ENCODE results near the gene KCNH2. TPM values are rescaled to one million over a fixed set of nuclear protein-coding genes. Genes with fewer than 3 reads are reported as not detected.

KCNH2 gene
- total and polyA plus RNA-seq, 12 donors: 1.1 to 18.7 (median 5.0) TPM

GRCh38 chr7:150918378-150918777, 59.7 kb downstream of the KCNH2 start:
- no peak overlapping the region for H3K4me3 ChIP-seq
- 71 to 78% (median 72%) methylated on average over 6 of the region's 6 CpGs for WGBS, 4 donors
- intact Hi-C loops (cut with DNase I): no loop called here
- H3K27ac ChIP-seq: no peak overlapping the region
- no peaks in the 10 kb centered on the region for H3K9me3 ChIP-seq (replicated peaks in 1 of 3)
- no peaks in the 10 kb centered on the region for H3K4me1 ChIP-seq (replicated peaks in 1 of 2)
- no peaks in the 10 kb centered on the region for H3K36me3 ChIP-seq (replicated peaks in 1 of 2)
- DNase-seq: no peak
- H3K27me3 ChIP-seq: no peaks in the 10 kb centered on the region
- TF ChIP-seq, protein P1, sequence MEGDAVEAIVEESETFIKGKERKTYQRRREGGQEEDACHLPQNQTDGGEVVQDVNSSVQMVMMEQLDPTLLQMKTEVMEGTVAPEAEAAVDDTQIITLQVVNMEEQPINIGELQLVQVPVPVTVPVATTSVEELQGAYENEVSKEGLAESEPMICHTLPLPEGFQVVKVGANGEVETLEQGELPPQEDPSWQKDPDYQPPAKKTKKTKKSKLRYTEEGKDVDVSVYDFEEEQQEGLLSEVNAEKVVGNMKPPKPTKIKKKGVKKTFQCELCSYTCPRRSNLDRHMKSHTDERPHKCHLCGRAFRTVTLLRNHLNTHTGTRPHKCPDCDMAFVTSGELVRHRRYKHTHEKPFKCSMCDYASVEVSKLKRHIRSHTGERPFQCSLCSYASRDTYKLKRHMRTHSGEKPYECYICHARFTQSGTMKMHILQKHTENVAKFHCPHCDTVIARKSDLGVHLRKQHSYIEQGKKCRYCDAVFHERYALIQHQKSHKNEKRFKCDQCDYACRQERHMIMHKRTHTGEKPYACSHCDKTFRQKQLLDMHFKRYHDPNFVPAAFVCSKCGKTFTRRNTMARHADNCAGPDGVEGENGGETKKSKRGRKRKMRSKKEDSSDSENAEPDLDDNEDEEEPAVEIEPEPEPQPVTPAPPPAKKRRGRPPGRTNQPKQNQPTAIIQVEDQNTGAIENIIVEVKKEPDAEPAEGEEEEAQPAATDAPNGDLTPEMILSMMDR (IDR thresholded peaks at IDR 0.05): no peak
- no peak for TF ChIP-seq POLR2A (IDR thresholded peaks at IDR 0.05)

DNA sequence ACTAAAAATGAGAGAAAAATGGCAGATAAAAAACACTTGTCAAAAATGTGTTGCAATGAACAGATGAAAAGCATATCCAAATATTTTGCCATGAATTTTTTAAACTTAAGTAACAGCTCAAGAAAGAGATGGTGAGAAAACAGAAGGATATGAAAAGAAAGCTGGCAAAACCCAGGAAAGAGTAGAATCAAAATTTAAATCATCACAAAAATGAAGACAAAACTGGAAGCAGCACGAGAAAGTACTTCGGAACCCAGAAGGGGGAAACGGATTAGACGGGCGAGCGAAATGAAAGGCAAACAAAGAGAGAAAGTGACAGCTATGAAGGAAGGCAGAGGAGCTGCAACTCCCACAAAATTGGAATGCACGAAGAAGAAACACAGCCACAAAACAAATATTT, 60.2 kb downstream of the KCNH2 start:
- Histone ChIP-seq H3K27me3 (no peaks in the 10 kb centered on the region), H3K27ac (no peak overlapping the region), H3K36me3 (replicated peaks in 1 of 2) (no peaks in the 10 kb centered on the region), H3K4me3 (no peak overlapping the region), H3K4me1 (replicated peaks in 1 of 2) (no peaks in the 10 kb centered on the region), H3K9me3 (replicated peaks in 1 of 3) (no peaks in the 10 kb centered on the region)
- DNase-seq: no peak
- intact Hi-C loops (cut with DNase I): no loop called here
- TF ChIP-seq POLR2A (IDR thresholded peaks at IDR 0.05): no peak
- TF ChIP-seq, protein P1 (IDR thresholded peaks at IDR 0.05): no peak
- WGBS, 4 donors: 62 to 69% (median 66%) methylated on average over 7 of the region's 7 CpGs

GRCh38 chr7:150916670-150917069, 61.5 kb downstream of the KCNH2 start:
- Histone ChIP-seq H3K4me3 (no peak overlapping the region), H3K36me3 (replicated peaks in 1 of 2) (no peaks in the 10 kb centered on the region), H3K27ac (no peak overlapping the region), H3K9me3 (replicated peaks in 1 of 3) (no peaks in the 10 kb centered on the region), H3K4me1 (replicated peaks in 1 of 2) (no peaks in the 10 kb centered on the region), H3K27me3 (no peaks in the 10 kb centered on the region)
- TF ChIP-seq, protein P1 (IDR thresholded peaks at IDR 0.05): no peak
- no peak for TF ChIP-seq POLR2A (IDR thresholded peaks at IDR 0.05)
- no peak for DNase-seq
- 88 to 95% (median 92%) methylated on average over 10 of the region's 10 CpGs for WGBS, 4 donors
- intact Hi-C loops (cut with DNase I): no loop called here

- intact Hi-C loops (cut with DNase I): no loop called here
- Histone ChIP-seq H3K9me3 (replicated peaks in 1 of 3) (no peaks in the 10 kb centered on the region), H3K36me3 (replicated peaks in 1 of 2) (no peaks in the 10 kb centered on the region), H3K27me3 (no peaks in the 10 kb centered on the region), H3K4me1 (replicated peaks in 1 of 2) (no peaks in the 10 kb centered on the region), H3K27ac (no peak overlapping the region), H3K4me3 (no peak overlapping the region)
- TF ChIP-seq POLR2A (IDR thresholded peaks at IDR 0.05): no peak
- TF ChIP-seq, protein P1 (IDR thresholded peaks at IDR 0.05): no peak
- 72 to 78% (median 77%) methylated on average over 5 to 6 of the region's 6 CpGs for WGBS, 4 donors
- DNase-seq: no peak
Observed at GRCh38 chr7:150914966-150915365, 63.2 kb downstream of the KCNH2 start.

Measured in adrenal gland (tissue), 12 donors.